Trophoblast cell (in vitro differentiated cells and primary cell): ENCODE measurements around the gene KCTD15.

Experiments used
- DNase-seq, 2 donors: peaks; one replicate each; pipeline ENCODE4 v3.0.0-alpha.2; 2016
- H2AFZ ChIP-seq: 2 replicates; pipeline ENCODE4 v1.6.1; 2013; ENCODE audit warnings: low read length, moderate library complexity, mild to moderate bottlenecking; ENCODE audit not compliant: insufficient read depth, poor library complexity
- H2AK5ac ChIP-seq: 2 replicates; pipeline ENCODE4 v1.6.1; 2013; ENCODE audit warnings: mild to moderate bottlenecking, low read length
- H2BK120ac ChIP-seq: 2 replicates; pipeline ENCODE4 v1.6.1; 2013; ENCODE audit warnings: low read length, mild to moderate bottlenecking, moderate library complexity; ENCODE audit not compliant: insufficient read depth, poor library complexity
- H2BK12ac ChIP-seq: 2 replicates; pipeline ENCODE4 v1.6.1; 2013; ENCODE audit warnings: mild to moderate bottlenecking, low read length, moderate library complexity
- H2BK5ac ChIP-seq: 2 replicates; pipeline ENCODE4 v1.6.1; 2013; ENCODE audit warnings: low read length, low read depth, moderate library complexity, mild to moderate bottlenecking; ENCODE audit not compliant: poor library complexity
- H3K14ac ChIP-seq: 2 replicates; pipeline ENCODE4 v1.6.1; 2013; ENCODE audit warnings: mild to moderate bottlenecking, low read length
- H3K18ac ChIP-seq: 2 replicates; pipeline ENCODE4 v1.6.1; 2013; ENCODE audit warnings: mild to moderate bottlenecking, low read length
- H3K23ac ChIP-seq: 2 replicates; pipeline ENCODE4 v1.6.1; 2013; ENCODE audit warnings: low read length
- H3K27ac ChIP-seq: 2 replicates; pipeline ENCODE4 v1.5.1; 2013; ENCODE audit warnings: low read depth, mild to moderate bottlenecking, inconsistent platforms, low read length, moderate library complexity
- H3K27me3 ChIP-seq: 2 replicates; pipeline ENCODE4 v1.6.1; 2013; ENCODE audit warnings: inconsistent platforms, mild to moderate bottlenecking, low read length, moderate library complexity; ENCODE audit not compliant: insufficient read depth
- H3K36me3 ChIP-seq, 2 experiments: 1 replicate in 1 of 2; 2 replicates in 1 of 2; pipeline ENCODE4 v1.6.1; 2013; ENCODE audit warnings: low read length in 2 of 2, mild to moderate bottlenecking in 2 of 2, moderate library complexity in 1 of 2; ENCODE audit not compliant: insufficient read depth in 2 of 2, control insufficient read depth in 1 of 2
- H3K4ac ChIP-seq: 2 replicates; pipeline ENCODE4 v1.6.1; 2013; ENCODE audit warnings: low read depth, mild to moderate bottlenecking, low read length, moderate library complexity
- H3K4me1 ChIP-seq, 2 experiments: 1 replicate in 1 of 2; 2 replicates in 1 of 2; pipeline ENCODE4 v1.6.1; 2013; ENCODE audit warnings: low read length in 2 of 2, mild to moderate bottlenecking in 2 of 2, moderate library complexity in 1 of 2; ENCODE audit not compliant: insufficient read depth in 2 of 2, control insufficient read depth in 1 of 2
- H3K4me2 ChIP-seq: 2 replicates; pipeline ENCODE4 v1.6.1; 2013; ENCODE audit warnings: inconsistent platforms, mild to moderate bottlenecking, low read length, moderate library complexity
- H3K4me3 ChIP-seq: 2 replicates; pipeline ENCODE4 v1.5.1; 2013; ENCODE audit warnings: mild to moderate bottlenecking, low read depth, low read length, inconsistent platforms
- H3K79me1 ChIP-seq: one replicate; pipeline ENCODE4 v1.6.1; 2013; ENCODE audit warnings: low read length
- H3K79me2 ChIP-seq: 2 replicates; pipeline ENCODE4 v1.6.1; 2013; ENCODE audit warnings: low read length, mild to moderate bottlenecking; ENCODE audit not compliant: control insufficient read depth, insufficient read depth, poor library complexity
- H3K9ac ChIP-seq: 2 replicates; pipeline ENCODE4 v1.6.1; 2013; ENCODE audit warnings: mild to moderate bottlenecking, low read length
- H3K9me3 ChIP-seq: 2 replicates; pipeline ENCODE4 v1.6.1; 2013; ENCODE audit warnings: low read depth, mild to moderate bottlenecking, control low read depth, inconsistent platforms, low read length; ENCODE audit not compliant: insufficient read depth
- H4K12ac ChIP-seq: 2 replicates; pipeline ENCODE4 v1.6.1; 2013; ENCODE audit warnings: low read depth, mild to moderate bottlenecking, low read length, moderate library complexity
- H4K8ac ChIP-seq: 2 replicates; pipeline ENCODE4 v1.6.1; 2013; ENCODE audit warnings: low read depth, mild to moderate bottlenecking, low read length, moderate library complexity
- H4K91ac ChIP-seq: one replicate; pipeline ENCODE4 v1.6.1; 2013; ENCODE audit warnings: low read depth, mild to moderate bottlenecking, low read length, moderate library complexity
- WGBS: extraction: QIAGEN DNeasy Blood & Tissue Kit; methylation state at CpG from one replicate; pipeline ENCODE4 v1.1.7; 2013; ENCODE audit warnings: missing lambda C conversion rate; ENCODE audit not compliant: insufficient read length, insufficient coverage; ENCODE audit errors: extremely low coverage; 5-methylcytosine and 5-hydroxymethylcytosine counted together

KCTD15 gene

GRCh38 chr19:33752945-33753344 is 43.7 kb upstream of the KCTD15 start:
- Histone ChIP-seq H3K14ac (no peak overlapping the region), H3K27me3 (no peaks in the 10 kb centered on the region), H3K18ac (no peak overlapping the region), H3K9me3 (no peaks in the 10 kb centered on the region), H3K79me2 (no peaks in the 10 kb centered on the region), H3K79me1 (no peaks in the 10 kb centered on the region), H3K4me2 (no peak overlapping the region), H3K9ac (no peak overlapping the region), H3K36me3 (no peaks in the 10 kb centered on the region), H2AK5ac (no peak overlapping the region), H2BK5ac (no peak overlapping the region), H3K27ac (no peak overlapping the region), H4K8ac (no peak overlapping the region), H3K4me1 (no peaks in the 10 kb centered on the region), H4K91ac (no peak overlapping the region), H3K4me3 (no peak overlapping the region), H4K12ac (no peak overlapping the region), H2BK12ac (no peak overlapping the region), H2AFZ (no peak overlapping the region), H3K23ac (no peak overlapping the region), H2BK120ac (no peak overlapping the region), H3K4ac (no peak overlapping the region)
- DNase-seq = no peak
- no CpG with 5 or more reads among the region's 6 CpGs for WGBS

DNA sequence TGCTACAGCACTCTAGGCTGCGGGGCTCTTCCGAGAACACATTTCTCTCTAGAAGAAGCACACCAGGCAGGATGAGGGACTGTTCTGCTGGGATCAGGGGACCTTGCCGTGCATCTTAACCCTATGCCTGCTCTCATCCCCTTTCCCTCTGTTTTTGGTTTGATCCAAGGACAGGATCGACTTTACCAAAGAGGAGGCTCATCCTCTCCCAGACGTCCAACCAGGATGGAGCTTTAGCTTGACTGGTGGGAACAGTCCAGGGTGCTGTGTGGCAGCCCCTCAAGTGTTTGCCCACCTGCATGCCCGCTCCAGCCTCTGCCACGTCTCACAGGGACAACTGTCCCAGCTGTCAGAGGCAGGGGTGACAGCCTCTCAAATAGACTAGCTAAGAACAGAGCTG is 42.3 kb upstream of the KCTD15 start:
- no CpG with 5 or more reads among the region's 7 CpGs for WGBS

GRCh38 chr19:33755099-33756035 is 41.3 kb upstream of the KCTD15 start:
- Histone ChIP-seq H3K9me3 (no peaks in the 10 kb centered on the region), H3K27me3 (no peaks in the 10 kb centered on the region), H3K4me2 (no peak overlapping the region), H3K79me2 (no peaks in the 10 kb centered on the region), H2BK5ac (no peak overlapping the region), H3K27ac (no peak overlapping the region), H4K8ac (no peak overlapping the region), H3K79me1 (no peaks in the 10 kb centered on the region), H4K12ac (no peak overlapping the region), H3K4me3 (no peak overlapping the region), H3K18ac (no peak overlapping the region), H3K4me1 (no peaks in the 10 kb centered on the region), H3K23ac (no peak overlapping the region), H2AK5ac (no peak overlapping the region), H3K14ac (no peak overlapping the region), H4K91ac (no peak overlapping the region), H2AFZ (no peak overlapping the region), H2BK120ac (no peak overlapping the region), H2BK12ac (no peak overlapping the region), H3K36me3 (no peaks in the 10 kb centered on the region), H3K9ac (no peak overlapping the region), H3K4ac (no peak overlapping the region)
- DNase-seq = no peak
- no CpG with 5 or more reads among the region's 26 CpGs for WGBS

More for the DNA sequence above, 42.3 kb upstream of the KCTD15 start:
- no peaks in the 10 kb centered on the region for H3K27me3 ChIP-seq
- H3K79me1 ChIP-seq = no peaks in the 10 kb centered on the region
- H2BK5ac ChIP-seq = no peak overlapping the region
- no peak overlapping the region for H3K18ac ChIP-seq
- H3K9me3 ChIP-seq = no peaks in the 10 kb centered on the region
- H4K8ac ChIP-seq = no peak overlapping the region
- H3K23ac ChIP-seq = no peak overlapping the region
- no peak overlapping the region for H3K9ac ChIP-seq
- no peak overlapping the region for H3K4ac ChIP-seq
- H3K14ac ChIP-seq = no peak overlapping the region
- H4K91ac ChIP-seq = no peak overlapping the region
- H2BK120ac ChIP-seq = no peak overlapping the region
- H3K36me3 ChIP-seq = no peaks in the 10 kb centered on the region
- H3K79me2 ChIP-seq = no peaks in the 10 kb centered on the region
- H2AFZ ChIP-seq = no peak overlapping the region
- H3K4me1 ChIP-seq = no peaks in the 10 kb centered on the region
- no peak overlapping the region for H3K4me3 ChIP-seq
- no peak overlapping the region for H2BK12ac ChIP-seq
- DNase-seq = no peak
- H4K12ac ChIP-seq = no peak overlapping the region
- no peak overlapping the region for H3K27ac ChIP-seq
- no peak overlapping the region for H3K4me2 ChIP-seq
- no peak overlapping the region for H2AK5ac ChIP-seq

- no peaks in the 10 kb centered on the region for H3K9me3 ChIP-seq
- no peak overlapping the region for H2BK120ac ChIP-seq
- no CpG with 5 or more reads among the region's 11 CpGs for WGBS
Measured at GRCh38 chr19:33756177-33756576, 40.5 kb upstream of the KCTD15 start.

More at GRCh38 chr19:33756177-33756576, 40.5 kb upstream of the KCTD15 start:
- Histone ChIP-seq H3K9ac (no peak overlapping the region), H3K4me1 (no peaks in the 10 kb centered on the region), H3K79me2 (no peaks in the 10 kb centered on the region), H4K8ac (no peak overlapping the region), H3K18ac (no peak overlapping the region), H2BK5ac (no peak overlapping the region), H2AFZ (no peak overlapping the region), H3K4me3 (no peak overlapping the region), H2AK5ac (no peak overlapping the region), H3K27ac (no peak overlapping the region), H3K4ac (no peak overlapping the region), H3K36me3 (no peaks in the 10 kb centered on the region), H4K91ac (no peak overlapping the region), H3K14ac (no peak overlapping the region), H3K79me1 (no peaks in the 10 kb centered on the region), H3K27me3 (no peaks in the 10 kb centered on the region), H2BK12ac (no peak overlapping the region), H3K23ac (no peak overlapping the region), H4K12ac (no peak overlapping the region), H3K4me2 (no peak overlapping the region)
- no peak for DNase-seq
